T-cell (primary cell): ENCODE data around the gene ING3. TPM values are rescaled to one million over a fixed set of nuclear protein-coding genes. Genes with fewer than 3 reads are reported as not detected.

Source experiments
- ATAC-seq, 4 experiments: fragments of 200-7000 bp in 3 of 4; fragments of 150-1000 bp in 1 of 4; cut with Tn5 transposase; replicated peaks in 1 of 4; 1 replicate in 3 of 4; 2 replicates in 1 of 4; pipeline ENCODE4 v1.10.0; 2021; ENCODE audit warnings: moderate library complexity in 3 of 4, mild to moderate bottlenecking in 2 of 4, moderate number of reproducible peaks in 1 of 4
- CTCF ChIA-PET, 2 donors: fragments of 300-600 bp; sonication (Branson Sonifier 250); formaldehyde crosslinking; loops; one replicate each; lab custom pipeline; 2022; ENCODE audit warnings: antibody characterized with exemption in 2 of 2; lab: Charles Lee
- POLR2A ChIA-PET, 2 donors: fragments of 300-600 bp; sonication (Branson Sonifier 250); formaldehyde crosslinking; loops; one replicate each; lab custom pipeline; 2022; ENCODE audit warnings: antibody characterized with exemption in 2 of 2; lab: Charles Lee
- DNase-seq, 35 experiments: peaks; one replicate each; pipeline versions ENCODE4 v3.0.0 to v3.0.0-alpha.2; 2013 to 2023
- H3K27ac ChIP-seq: one replicate; pipeline ENCODE4 v1.5.1; 2013; ENCODE audit warnings: low read length
- H3K27me3 ChIP-seq, 2 experiments: replicated peaks in 1 of 2; 1 replicate in 1 of 2; 2 replicates in 1 of 2; pipeline versions ENCODE4 v1.6.1 to v1.7.0; 2013; ENCODE audit warnings: low read length in 1 of 2, mixed read lengths in 1 of 2; ENCODE audit not compliant: control insufficient read depth in 2 of 2, insufficient read depth in 2 of 2; ENCODE audit errors: extremely low read depth in 1 of 2
- H3K36me3 ChIP-seq, 2 donors: 1 replicate in 1 of 2; 2 replicates in 1 of 2; pipeline versions ENCODE4 v1.6.1 to v1.7.0; 2013; ENCODE audit warnings: low read length in 1 of 2; ENCODE audit not compliant: control insufficient read depth in 2 of 2, insufficient read depth in 1 of 2; ENCODE audit errors: extremely low read depth in 1 of 2
- H3K4me1 ChIP-seq, 2 experiments: 1 replicate in 1 of 2; 2 replicates in 1 of 2; pipeline versions ENCODE4 v1.6.1 to v1.7.0; 2013; ENCODE audit warnings: low read length in 2 of 2, mixed read lengths in 1 of 2; ENCODE audit not compliant: insufficient read depth in 2 of 2, control insufficient read depth in 1 of 2; ENCODE audit errors: extremely low read depth in 1 of 2
- H3K4me3 ChIP-seq, 2 donors: 1 replicate in 1 of 2; 2 replicates in 1 of 2; pipeline versions ENCODE4 v1.5.1 to v1.7.0; 2013; ENCODE audit warnings: mild to moderate bottlenecking in 2 of 2, low read length in 1 of 2, moderate library complexity in 1 of 2; ENCODE audit not compliant: control insufficient read depth in 1 of 2; ENCODE audit errors: extremely low read depth in 1 of 2
- H3K9me3 ChIP-seq: 2 replicates; pipeline ENCODE4 v1.7.0; 2013
- H3K27ac Mint-ChIP-seq, 2 donors: one replicate each; pipeline ENCODE4 v1.8.0; 2020 to 2021; ENCODE audit warnings: mild to moderate bottlenecking in 2 of 2, mixed read lengths in 2 of 2
- H3K27me3 Mint-ChIP-seq, 2 donors: one replicate each; pipeline ENCODE4 v1.8.0; 2021 to 2022; ENCODE audit warnings: mixed read lengths in 2 of 2
- H3K36me3 Mint-ChIP-seq: one replicate; pipeline ENCODE4 v1.8.0; 2021; ENCODE audit warnings: mixed read lengths
- H3K4me1 Mint-ChIP-seq, 3 donors: one replicate each; pipeline ENCODE4 v1.8.0; 2020 to 2022; ENCODE audit warnings: mixed read lengths in 3 of 3, mild to moderate bottlenecking in 1 of 3
- H3K4me3 Mint-ChIP-seq, 3 donors: one replicate each; pipeline ENCODE4 v1.8.0; 2020 to 2022; ENCODE audit warnings: mild to moderate bottlenecking in 3 of 3, mixed read lengths in 3 of 3, moderate library complexity in 3 of 3
- H3K9me3 Mint-ChIP-seq, 3 donors: one replicate each; pipeline ENCODE4 v1.8.0; 2020 to 2022; ENCODE audit warnings: mixed read lengths in 3 of 3
- WGBS: methylation state at CpG from one replicate; pipeline ENCODE4 v1.1.5; 2013; ENCODE audit warnings: missing lambda C conversion rate; ENCODE audit not compliant: insufficient coverage; 5-methylcytosine and 5-hydroxymethylcytosine counted together
- total RNA-seq, 35 experiments: library from RNA in 6 of 35; stranded (reverse) in 6 of 35; fragments of 120-200 nt in 1 of 35; gene quantifications; one replicate each; pipeline versions ENCODE4 v1.2.1 to v1.2.4 and lab custom pipeline; 2013 to 2026

Gene ING3
- total RNA-seq, 5 donors from 2014 or later (not counting 1 experiment from before 2014, with no cell fraction given), result 20.6 to 32.3 (median 25.6) TPM

DNA sequence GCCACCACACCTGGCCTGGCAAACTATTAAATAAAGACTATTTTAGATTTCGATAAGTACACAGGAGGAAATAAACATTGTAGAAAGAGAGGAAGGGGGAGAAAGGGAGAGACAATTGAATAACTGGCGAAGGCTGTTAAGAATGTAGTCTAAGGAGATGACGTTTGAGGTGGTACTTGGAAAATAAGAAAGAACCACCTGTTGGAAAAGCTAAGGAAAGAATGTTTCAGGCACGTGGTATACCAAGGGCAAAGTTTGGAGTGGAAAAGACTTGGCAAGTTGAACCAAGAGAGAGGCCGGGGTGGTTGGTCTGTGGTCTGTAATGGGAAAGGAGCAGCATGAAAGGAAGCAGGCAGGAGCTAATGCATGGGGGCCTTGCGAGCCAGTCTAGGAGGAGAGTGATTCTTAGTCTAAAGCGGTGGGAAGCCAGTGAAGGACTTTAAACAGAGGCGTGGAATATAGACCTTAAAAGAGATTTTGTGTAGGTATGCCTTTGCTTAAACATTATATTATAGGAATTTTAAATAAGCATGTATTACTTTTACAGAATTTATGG, 9.4 kb downstream of the ING3 start:
- H3K9me3 Mint-ChIP-seq, result no peaks in the 10 kb centered on the region
- DNase-seq (no peak), ATAC-seq (no peak)
- H3K4me1 Mint-ChIP-seq, result peaks cover 32 to 45% (median 33%) of the 10 kb centered on the region in 3 donors
- no peaks in the 10 kb centered on the region for H3K4me1 ChIP-seq
- H3K36me3 Mint-ChIP-seq, result peaks cover 54% of the 10 kb centered on the region
- H3K27ac ChIP-seq, result no peak overlapping the region
- no peak overlapping the region for H3K27ac Mint-ChIP-seq
- H3K4me3 Mint-ChIP-seq, result no peak overlapping the region
- peaks cover 0 to 17% of the 10 kb centered on the region in 2 donors for H3K36me3 ChIP-seq
- no peak overlapping the region for H3K4me3 ChIP-seq
- POLR2A ChIA-PET, result no interaction called here
- WGBS, result 98% methylated on average over 5 of the region's 8 CpGs
- H3K9me3 ChIP-seq, result no peaks in the 10 kb centered on the region
- CTCF ChIA-PET, result no interaction called here
- no peaks in the 10 kb centered on the region for H3K27me3 Mint-ChIP-seq
- H3K27me3 ChIP-seq, result no peaks in the 10 kb centered on the region

DNA sequence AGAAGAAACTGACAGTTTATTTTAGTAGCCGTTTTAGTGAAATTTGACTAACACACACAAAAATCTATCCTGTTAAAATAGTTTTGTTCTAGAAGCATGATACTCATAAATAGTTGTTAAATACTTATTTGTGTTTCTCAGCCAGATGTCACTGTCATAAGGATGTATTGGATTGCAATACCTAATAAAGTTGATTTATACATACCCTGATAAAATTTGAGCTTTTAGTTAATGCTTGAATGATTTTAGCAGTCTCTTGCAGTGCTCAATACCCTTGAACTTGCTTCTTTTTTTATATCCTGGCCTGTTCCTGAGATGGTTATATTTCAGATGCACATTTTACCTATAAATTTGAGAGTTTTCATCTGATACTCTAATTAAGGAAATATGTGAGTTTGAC, 10.1 kb downstream of the ING3 start:
- CTCF ChIA-PET, result no interaction called here
- no peaks in the 10 kb centered on the region for H3K27me3 ChIP-seq
- H3K27ac ChIP-seq, result no peak overlapping the region
- no peak for ATAC-seq
- Mint-ChIP-seq H3K9me3 (no peaks in the 10 kb centered on the region), H3K4me3 (no peak overlapping the region), H3K4me1 (peaks cover 28 to 45% (median 30%) of the 10 kb centered on the region in 3 donors), H3K27me3 (no peaks in the 10 kb centered on the region), H3K27ac (no peak overlapping the region), H3K36me3 (peaks cover 54% of the 10 kb centered on the region)
- no peak for DNase-seq
- POLR2A ChIA-PET, result no interaction called here
- H3K4me1 ChIP-seq, result no peaks in the 10 kb centered on the region
- peaks cover 0 to 15% of the 10 kb centered on the region in 2 donors for H3K36me3 ChIP-seq
- no CpG with 5 or more reads among the region's 1 CpG for WGBS
- no peaks in the 10 kb centered on the region for H3K9me3 ChIP-seq
- H3K4me3 ChIP-seq, result no peak overlapping the region

DNA sequence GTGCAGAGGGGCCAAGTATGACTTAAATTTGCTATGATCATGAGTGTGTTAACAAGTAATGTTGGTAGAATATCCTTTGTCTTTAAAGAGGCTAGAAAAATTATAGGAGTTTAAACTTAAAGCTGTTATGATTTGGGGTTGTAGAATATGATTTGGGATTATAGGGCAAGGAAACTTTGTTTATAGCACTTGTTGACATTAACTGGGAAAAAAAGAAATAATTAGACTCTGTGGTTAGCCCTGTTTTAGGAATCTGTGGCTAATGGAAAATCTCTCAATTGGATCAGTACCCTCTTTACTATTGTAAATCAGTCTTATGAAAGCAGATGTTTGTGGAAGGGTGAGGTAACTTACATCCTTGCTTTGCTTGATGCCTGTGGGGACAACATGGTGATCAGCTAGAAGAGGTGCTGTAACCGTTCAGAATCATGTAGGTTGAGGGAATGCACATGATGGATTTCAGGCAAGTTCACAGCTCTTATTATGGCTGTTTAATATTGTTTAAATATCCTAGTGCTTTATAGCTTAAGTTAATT, 11.1 kb downstream of the ING3 start:
- Mint-ChIP-seq H3K27me3 (no peaks in the 10 kb centered on the region), H3K4me1 (peaks cover 26 to 45% (median 26%) of the 10 kb centered on the region in 3 donors), H3K36me3 (peaks cover 52% of the 10 kb centered on the region), H3K27ac (no peak overlapping the region), H3K9me3 (no peaks in the 10 kb centered on the region), H3K4me3 (no peak overlapping the region)
- Histone ChIP-seq H3K4me3 (no peak overlapping the region), H3K36me3 (peaks cover 0 to 25% of the 10 kb centered on the region in 2 donors), H3K27me3 (no peaks in the 10 kb centered on the region), H3K27ac (no peak overlapping the region), H3K9me3 (no peaks in the 10 kb centered on the region), H3K4me1 (no peaks in the 10 kb centered on the region)
- POLR2A ChIA-PET, result interaction anchor here (0.6 to 1.0 kb wide), 3 partner anchors 9 to 18 kb away, joined by 3 read pairs; no protein-coding TSS in a partner anchor
- no peak for ATAC-seq
- no peak for DNase-seq
- WGBS, result 88% methylated on average over 1 of the region's 1 CpG
- CTCF ChIA-PET, result interaction anchor here in 1 of 2 donors (1.0 kb wide), 1 partner anchor 25 kb away, joined by 4 read pairs; no protein-coding TSS in a partner anchor

DNA sequence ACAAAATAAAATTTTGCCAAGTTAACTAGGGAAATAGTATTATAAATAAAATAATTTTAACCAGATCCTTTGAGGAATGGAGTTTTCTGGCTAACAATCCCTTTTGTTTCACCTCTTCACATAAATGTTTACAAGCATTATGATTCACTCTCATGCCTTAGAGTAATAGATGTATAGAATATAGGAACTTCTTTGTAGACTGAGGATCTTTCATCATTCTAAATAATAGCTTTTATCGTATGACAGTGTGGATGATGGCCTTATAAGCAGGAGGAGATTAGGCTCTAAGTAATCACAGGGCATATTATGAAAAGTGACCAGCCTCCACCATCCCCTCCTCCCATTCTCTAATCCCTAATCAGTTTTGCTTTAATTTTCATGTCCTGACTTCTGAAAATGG, 13.5 kb downstream of the ING3 start:
- Mint-ChIP-seq H3K27ac (no peak overlapping the region), H3K36me3 (peaks cover 47% of the 10 kb centered on the region), H3K27me3 (no peaks in the 10 kb centered on the region), H3K4me3 (no peak overlapping the region), H3K9me3 (no peaks in the 10 kb centered on the region), H3K4me1 (peaks cover 18 to 30% (median 23%) of the 10 kb centered on the region in 3 donors)
- H3K27ac ChIP-seq, result no peak overlapping the region
- ATAC-seq, result no peak
- DNase-seq, result no peak
- peaks cover 0 to 38% of the 10 kb centered on the region in 2 donors for H3K36me3 ChIP-seq
- no peaks in the 10 kb centered on the region for H3K27me3 ChIP-seq
- no CpG with 5 or more reads among the region's 1 CpG for WGBS
- ChIA-PET POLR2A (no interaction called here), CTCF (no interaction called here)
- no peak overlapping the region for H3K4me3 ChIP-seq
- no peaks in the 10 kb centered on the region for H3K9me3 ChIP-seq
- H3K4me1 ChIP-seq, result no peaks in the 10 kb centered on the region

DNA sequence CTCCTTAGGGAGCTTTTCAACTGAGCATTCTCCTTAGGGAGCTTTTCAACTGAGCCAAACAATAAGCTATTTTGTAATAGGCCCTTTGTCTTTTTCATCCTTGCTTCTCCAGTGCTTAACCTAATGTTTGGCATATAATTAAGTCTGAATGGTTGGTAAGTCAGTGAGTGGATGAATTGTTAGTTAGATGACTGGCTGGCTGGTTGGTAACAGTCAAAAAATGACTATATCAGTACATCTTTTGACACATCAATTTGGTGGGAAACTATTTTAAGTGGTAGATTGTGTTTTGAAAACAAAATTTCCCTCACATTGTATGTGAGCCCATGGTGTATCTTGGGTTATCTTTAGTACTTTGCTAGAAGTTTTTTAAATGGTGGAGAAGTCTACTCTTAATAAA, 16.4 kb downstream of the ING3 start:
- Mint-ChIP-seq H3K4me3 (no peak overlapping the region), H3K36me3 (peaks cover 52% of the 10 kb centered on the region), H3K27ac (no peak overlapping the region), H3K9me3 (no peaks in the 10 kb centered on the region), H3K4me1 (peaks cover 4 to 12% (median 10%) of the 10 kb centered on the region in 3 donors), H3K27me3 (no peaks in the 10 kb centered on the region)
- ChIA-PET POLR2A (interaction anchor here (0.5 to 0.6 kb wide), 2 partner anchors 17 to 44 kb away, joined by 3 to 7 read pairs; partner anchors contain the start of gene ING3 (in 1 of the 2)), CTCF (interaction anchor here (0.6 kb wide), 2 partner anchors 8 to 44 kb away, joined by 4 read pairs; no protein-coding TSS in a partner anchor)
- no peaks in the 10 kb centered on the region for H3K4me1 ChIP-seq
- no peak overlapping the region for H3K4me3 ChIP-seq
- H3K9me3 ChIP-seq, result no peaks in the 10 kb centered on the region
- no peak for ATAC-seq
- H3K27ac ChIP-seq, result no peak overlapping the region
- no peak for DNase-seq
- no peaks in the 10 kb centered on the region for H3K27me3 ChIP-seq
- peaks cover 4 to 55% of the 10 kb centered on the region in 2 donors for H3K36me3 ChIP-seq

DNA sequence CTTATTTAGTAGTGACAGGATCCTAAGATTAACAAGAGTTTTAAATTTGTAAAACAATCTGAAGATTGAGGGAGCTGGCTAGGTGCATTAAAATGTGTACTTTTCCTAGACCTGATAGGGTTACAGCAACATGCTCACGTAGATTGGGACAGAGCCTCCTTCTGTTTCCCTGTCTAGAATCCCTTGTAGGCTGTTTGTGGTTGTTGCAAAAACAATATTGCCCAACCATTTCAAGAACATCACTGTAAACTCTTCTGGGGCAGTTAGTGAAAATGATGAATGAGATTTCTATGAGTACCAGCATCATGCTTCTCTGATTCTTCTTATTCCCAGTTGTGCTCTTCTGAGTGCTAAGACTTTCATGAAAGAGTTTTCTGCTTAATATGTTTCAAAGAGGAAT, 23.3 kb downstream of the ING3 start:
- Histone ChIP-seq H3K4me3 (no peak overlapping the region), H3K27me3 (no peaks in the 10 kb centered on the region), H3K27ac (no peak overlapping the region), H3K36me3 (peaks cover 4 to 64% of the 10 kb centered on the region in 2 donors), H3K9me3 (no peaks in the 10 kb centered on the region), H3K4me1 (no peaks in the 10 kb centered on the region)
- Mint-ChIP-seq H3K4me1 (no peaks in the 10 kb centered on the region), H3K27me3 (no peaks in the 10 kb centered on the region), H3K9me3 (no peaks in the 10 kb centered on the region), H3K4me3 (no peak overlapping the region), H3K36me3 (peaks cover 46% of the 10 kb centered on the region), H3K27ac (no peak overlapping the region)
- ChIA-PET POLR2A (no interaction called here), CTCF (no interaction called here)
- no CpG with 5 or more reads among the region's 1 CpG for WGBS
- DNase-seq, result no peak
- no peak for ATAC-seq
